ENCODE results near the gene SCRN3. TPM values are rescaled to one million over a fixed set of nuclear protein-coding genes. Genes with fewer than 3 reads are reported as not detected.
"Not testable (repeated sequence)": the region's sequence is repeated elsewhere in the genome, so short reads cannot be mapped to it uniquely, and the experiment has no call there.

SCRN3 gene
- total and polyA plus RNA-seq, 2 donors (not counting 1 experiment from before 2014, with no cell fraction given) = 29.2 to 39.1 TPM

DNA sequence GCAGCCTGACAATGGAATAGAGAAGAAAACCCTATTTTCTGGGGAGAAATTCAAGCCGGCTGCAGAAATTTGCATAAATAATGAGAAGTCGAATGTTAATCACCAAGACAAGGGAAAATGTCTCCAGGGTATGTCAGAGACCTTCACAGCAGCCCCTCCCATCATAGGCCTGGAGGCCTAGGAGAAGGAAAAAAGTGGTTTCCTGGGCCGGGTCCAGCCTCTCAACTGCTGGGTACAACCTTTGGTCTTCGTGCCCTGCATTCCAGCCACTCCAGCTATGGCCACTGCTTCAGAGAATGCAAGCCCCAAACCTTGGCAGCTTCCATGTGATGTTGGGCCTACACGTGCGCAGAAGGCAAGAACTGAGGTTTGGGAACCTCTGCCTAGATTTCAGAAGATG lies 6.0 kb upstream of the SCRN3 start:
- Histone ChIP-seq H3K4me3 (replicated peaks in 1 of 4; ENCODE audit: control extremely low read depth in 1 of 4, insufficient read depth in 1 of 4, low read depth in 3 of 4, low read length in 4 of 4) (no peak overlapping the region), H2AFZ (ENCODE audit: low read length) (no peak overlapping the region), H4K20me1 (ENCODE audit: control insufficient read depth, extremely low read depth, insufficient read depth, low read length) (peaks cover 1% of the 10 kb centered on the region), H3K9ac (ENCODE audit: insufficient read depth, low read length) (no peak overlapping the region), H3K27ac (ENCODE audit: insufficient read depth, low read length) (no peak overlapping the region), H3K36me3 (ENCODE audit: control insufficient read depth, insufficient read depth, low read length) (peaks cover 1% of the 10 kb centered on the region), H3K27me3 (ENCODE audit: control insufficient read depth, insufficient read depth, low read length) (no peaks in the 10 kb centered on the region), H3K79me2 (ENCODE audit: control insufficient read depth, insufficient read depth, low read length) (peaks cover 23% of the 10 kb centered on the region), H3K4me1 (ENCODE audit: control insufficient read depth, extremely low read depth, insufficient read depth, low read length) (peaks cover 5% of the 10 kb centered on the region), H3K4me2 (ENCODE audit: extremely low read depth, insufficient read depth, low read length) (no peak overlapping the region), H3K9me3 (ENCODE audit: control insufficient read depth, insufficient read depth, low read depth, low read length) (no peaks in the 10 kb centered on the region)
- DNase-seq (ENCODE audit: low read depth in 2 of 2) = no peak
- TF ChIP-seq, protein P1, sequence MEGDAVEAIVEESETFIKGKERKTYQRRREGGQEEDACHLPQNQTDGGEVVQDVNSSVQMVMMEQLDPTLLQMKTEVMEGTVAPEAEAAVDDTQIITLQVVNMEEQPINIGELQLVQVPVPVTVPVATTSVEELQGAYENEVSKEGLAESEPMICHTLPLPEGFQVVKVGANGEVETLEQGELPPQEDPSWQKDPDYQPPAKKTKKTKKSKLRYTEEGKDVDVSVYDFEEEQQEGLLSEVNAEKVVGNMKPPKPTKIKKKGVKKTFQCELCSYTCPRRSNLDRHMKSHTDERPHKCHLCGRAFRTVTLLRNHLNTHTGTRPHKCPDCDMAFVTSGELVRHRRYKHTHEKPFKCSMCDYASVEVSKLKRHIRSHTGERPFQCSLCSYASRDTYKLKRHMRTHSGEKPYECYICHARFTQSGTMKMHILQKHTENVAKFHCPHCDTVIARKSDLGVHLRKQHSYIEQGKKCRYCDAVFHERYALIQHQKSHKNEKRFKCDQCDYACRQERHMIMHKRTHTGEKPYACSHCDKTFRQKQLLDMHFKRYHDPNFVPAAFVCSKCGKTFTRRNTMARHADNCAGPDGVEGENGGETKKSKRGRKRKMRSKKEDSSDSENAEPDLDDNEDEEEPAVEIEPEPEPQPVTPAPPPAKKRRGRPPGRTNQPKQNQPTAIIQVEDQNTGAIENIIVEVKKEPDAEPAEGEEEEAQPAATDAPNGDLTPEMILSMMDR (conservative IDR thresholded peaks at IDR 0.05 in 1 of 2, IDR thresholded peaks at IDR 0.05 in 1 of 2; ENCODE audit: low read depth in 1 of 2, low read length in 2 of 2) = no peak
- TF ChIP-seq EZH2 (IDR thresholded peaks at IDR 0.05; ENCODE audit: low read length, missing control alignments) = no peak

DNA sequence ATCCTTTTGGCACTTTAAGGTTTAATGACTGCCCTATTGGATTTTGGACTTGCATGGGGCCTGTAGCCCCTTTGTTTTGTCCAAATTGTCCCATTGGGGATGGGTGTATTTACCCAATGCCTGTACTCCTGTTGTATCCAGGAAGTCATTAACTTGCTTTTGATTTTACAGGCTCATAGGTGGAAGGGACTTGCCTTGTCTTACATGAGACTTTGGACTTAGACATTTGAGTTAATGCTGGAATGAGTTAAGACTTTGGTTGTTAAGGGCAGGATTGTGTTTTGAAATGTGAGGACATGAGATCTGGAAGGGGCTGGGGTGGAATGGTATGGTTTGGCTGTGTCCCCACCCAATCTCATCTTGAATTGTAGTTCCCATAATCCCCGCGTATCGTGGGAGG lies 5.2 kb upstream of the SCRN3 start:
- not testable (repeated sequence) for H3K4me2 ChIP-seq (ENCODE audit: extremely low read depth, insufficient read depth, low read length); H3K4me3 ChIP-seq (replicated peaks in 1 of 4; ENCODE audit: control extremely low read depth in 1 of 4, insufficient read depth in 1 of 4, low read depth in 3 of 4, low read length in 4 of 4); H3K4me1 ChIP-seq (ENCODE audit: control insufficient read depth, extremely low read depth, insufficient read depth, low read length); H3K27me3 ChIP-seq (ENCODE audit: control insufficient read depth, insufficient read depth, low read length); H3K27ac ChIP-seq (ENCODE audit: insufficient read depth, low read length); H3K9me3 ChIP-seq (ENCODE audit: control insufficient read depth, insufficient read depth, low read depth, low read length); H2AFZ ChIP-seq (ENCODE audit: low read length); H3K9ac ChIP-seq (ENCODE audit: insufficient read depth, low read length); H3K36me3 ChIP-seq (ENCODE audit: control insufficient read depth, insufficient read depth, low read length); DNase-seq (ENCODE audit: low read depth in 2 of 2); H4K20me1 ChIP-seq (ENCODE audit: control insufficient read depth, extremely low read depth, insufficient read depth, low read length)
- peaks cover 30% of the 10 kb centered on the region for H3K79me2 ChIP-seq (ENCODE audit: control insufficient read depth, insufficient read depth, low read length)

DNA sequence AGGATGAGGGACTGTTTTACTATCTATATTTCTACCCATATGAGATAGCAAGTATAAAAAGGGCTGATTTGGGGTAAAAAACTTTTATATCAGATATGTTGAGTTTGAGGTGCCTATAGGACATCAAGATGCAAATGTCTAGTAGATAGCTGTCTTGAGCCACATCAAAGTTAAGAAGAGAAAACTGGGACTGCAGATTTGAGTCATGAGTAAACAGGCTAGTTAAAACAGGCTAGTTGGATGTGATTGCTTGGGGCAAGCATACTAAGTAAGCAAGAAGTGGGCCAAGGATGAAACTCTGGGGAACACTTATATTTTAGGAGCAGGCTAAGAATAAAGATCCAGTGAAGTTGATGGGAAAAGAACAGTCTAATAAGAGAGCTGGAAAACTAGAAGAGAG lies 2.8 kb upstream of the SCRN3 start:
- Histone ChIP-seq H3K9ac (ENCODE audit: insufficient read depth, low read length) (no peak overlapping the region), H3K4me3 (replicated peaks in 1 of 4; ENCODE audit: control extremely low read depth in 1 of 4, insufficient read depth in 1 of 4, low read depth in 3 of 4, low read length in 4 of 4) (no peak overlapping the region), H3K4me2 (ENCODE audit: extremely low read depth, insufficient read depth, low read length) (no peak overlapping the region), H4K20me1 (ENCODE audit: control insufficient read depth, extremely low read depth, insufficient read depth, low read length) (peaks cover 1% of the 10 kb centered on the region), H3K4me1 (ENCODE audit: control insufficient read depth, extremely low read depth, insufficient read depth, low read length) (peaks cover 10% of the 10 kb centered on the region), H3K79me2 (ENCODE audit: control insufficient read depth, insufficient read depth, low read length) (peaks cover 33% of the 10 kb centered on the region), H2AFZ (ENCODE audit: low read length) (no peak overlapping the region), H3K36me3 (ENCODE audit: control insufficient read depth, insufficient read depth, low read length) (peaks cover 1% of the 10 kb centered on the region), H3K9me3 (ENCODE audit: control insufficient read depth, insufficient read depth, low read depth, low read length) (no peaks in the 10 kb centered on the region), H3K27ac (ENCODE audit: insufficient read depth, low read length) (no peak overlapping the region), H3K27me3 (ENCODE audit: control insufficient read depth, insufficient read depth, low read length) (no peaks in the 10 kb centered on the region)
- DNase-seq (ENCODE audit: low read depth in 2 of 2) = no peak
- TF ChIP-seq, protein P1 (conservative IDR thresholded peaks at IDR 0.05 in 1 of 2, IDR thresholded peaks at IDR 0.05 in 1 of 2; ENCODE audit: low read depth in 1 of 2, low read length in 2 of 2) = no peak
- TF ChIP-seq EZH2 (IDR thresholded peaks at IDR 0.05; ENCODE audit: low read length, missing control alignments) = no peak
